SK-N-SH (cell line): ENCODE data around the gene CRYGC.

ENCODE experiments used
- CTCF ChIP-seq: fragments of 200-600 bp; sonication (generic); IDR thresholded peaks from 2 replicates; pipeline ENCODE4 v1.6.1; 2017; ENCODE audit warnings: antibody characterized with exemption, mild to moderate bottlenecking, moderate library complexity
- NFIC ChIP-seq: IDR thresholded peaks from 2 replicates; pipeline ENCODE4 v1.4.0; 2012; ENCODE audit warnings: borderline replicate concordance
- NRF1 ChIP-seq: IDR thresholded peaks from 2 replicates; pipeline ENCODE4 v1.6.1; 2012; ENCODE audit warnings: low read depth, mild to moderate bottlenecking, low read length
- RFX5 ChIP-seq: IDR thresholded peaks from 2 replicates; pipeline ENCODE4 v1.6.1; 2012; ENCODE audit warnings: mild to moderate bottlenecking, improper control_type of control experiment, low read length
- SMC3 ChIP-seq: IDR thresholded peaks from 2 replicates; pipeline ENCODE4 v1.6.1; 2012; ENCODE audit warnings: low read depth, low read length, improper control_type of control experiment

- TF ChIP-seq CTCF (no peak), RFX5 (no peak), SMC3 (no peak), NRF1 (no peak), NFIC (no peak)
Observed at GRCh38 chr2:208112969-208113368, 16.7 kb downstream of the CRYGC start.
